Neural crest cell (in vitro differentiated cells): ENCODE data around the gene SEC14L3. TPM values are rescaled to one million over a fixed set of nuclear protein-coding genes. Genes with fewer than 3 reads are reported as not detected.

Experiments
- DNase-seq: peaks from one replicate; pipeline ENCODE4 v3.0.0; 2021; ENCODE audit warnings: low read depth, mixed read lengths, low spot score
- H3K27ac Mint-ChIP-seq: one replicate; pipeline ENCODE4 v1.8.0; 2021; ENCODE audit warnings: mild to moderate bottlenecking, mixed read lengths; ENCODE audit not compliant: unreplicated experiment
- H3K27me3 Mint-ChIP-seq: 2 replicates; pipeline ENCODE4 v1.8.0; 2021; ENCODE audit warnings: low read depth, mild to moderate bottlenecking, mixed read lengths
- H3K36me3 Mint-ChIP-seq: 2 replicates; pipeline ENCODE4 v1.8.0; 2021; ENCODE audit warnings: low read depth, mild to moderate bottlenecking, mixed read lengths
- H3K4me1 Mint-ChIP-seq: 2 replicates; pipeline ENCODE4 v1.8.0; 2021; ENCODE audit warnings: mixed read lengths
- H3K4me3 Mint-ChIP-seq: one replicate; pipeline ENCODE4 v1.8.0; 2021; ENCODE audit warnings: mild to moderate bottlenecking, mixed read lengths
- H3K9me3 Mint-ChIP-seq: 2 replicates; pipeline ENCODE4 v1.8.0; 2021; ENCODE audit warnings: mixed read lengths
- total RNA-seq: library from RNA; stranded (reverse); gene quantifications from 2 replicates; pipeline ENCODE4 v1.2.1, GENCODE V29; 2021
- TF ChIP-seq, protein P1 (sequence below): fragments of 200-600 bp; sonication (generic); conservative IDR thresholded peaks from 2 replicates; pipeline ENCODE4 v1.5.0; 2021; ENCODE audit warnings: antibody characterized with exemption, mild to moderate bottlenecking

Gene SEC14L3
- total RNA-seq, 1 donor from 2014 or later, result not detected

GRCh38 chr22:30503551-30503950 lies 31.7 kb upstream of the SEC14L3 start:
- no peaks in the 10 kb centered on the region for H3K9me3 Mint-ChIP-seq
- H3K4me3 Mint-ChIP-seq, result no peak overlapping the region
- no peaks in the 10 kb centered on the region for H3K4me1 Mint-ChIP-seq
- peaks cover 2% of the 10 kb centered on the region for H3K27me3 Mint-ChIP-seq
- H3K36me3 Mint-ChIP-seq, result no peaks in the 10 kb centered on the region
- no peak for DNase-seq
- no peak overlapping the region for H3K27ac Mint-ChIP-seq
- TF ChIP-seq, protein P1, sequence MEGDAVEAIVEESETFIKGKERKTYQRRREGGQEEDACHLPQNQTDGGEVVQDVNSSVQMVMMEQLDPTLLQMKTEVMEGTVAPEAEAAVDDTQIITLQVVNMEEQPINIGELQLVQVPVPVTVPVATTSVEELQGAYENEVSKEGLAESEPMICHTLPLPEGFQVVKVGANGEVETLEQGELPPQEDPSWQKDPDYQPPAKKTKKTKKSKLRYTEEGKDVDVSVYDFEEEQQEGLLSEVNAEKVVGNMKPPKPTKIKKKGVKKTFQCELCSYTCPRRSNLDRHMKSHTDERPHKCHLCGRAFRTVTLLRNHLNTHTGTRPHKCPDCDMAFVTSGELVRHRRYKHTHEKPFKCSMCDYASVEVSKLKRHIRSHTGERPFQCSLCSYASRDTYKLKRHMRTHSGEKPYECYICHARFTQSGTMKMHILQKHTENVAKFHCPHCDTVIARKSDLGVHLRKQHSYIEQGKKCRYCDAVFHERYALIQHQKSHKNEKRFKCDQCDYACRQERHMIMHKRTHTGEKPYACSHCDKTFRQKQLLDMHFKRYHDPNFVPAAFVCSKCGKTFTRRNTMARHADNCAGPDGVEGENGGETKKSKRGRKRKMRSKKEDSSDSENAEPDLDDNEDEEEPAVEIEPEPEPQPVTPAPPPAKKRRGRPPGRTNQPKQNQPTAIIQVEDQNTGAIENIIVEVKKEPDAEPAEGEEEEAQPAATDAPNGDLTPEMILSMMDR, result no peak

- no peaks in the 10 kb centered on the region for H3K4me1 Mint-ChIP-seq
- TF ChIP-seq, protein P1, result no peak
- no peak overlapping the region for H3K27ac Mint-ChIP-seq
- DNase-seq, result no peak
- no peaks in the 10 kb centered on the region for H3K9me3 Mint-ChIP-seq
- H3K4me3 Mint-ChIP-seq, result no peak overlapping the region
- H3K27me3 Mint-ChIP-seq, result peaks cover 6% of the 10 kb centered on the region
- no peaks in the 10 kb centered on the region for H3K36me3 Mint-ChIP-seq
These were observed 31.1 kb upstream of the SEC14L3 start for GRCh38 chr22:30502911-30503310.

GRCh38 chr22:30502153-30502552 lies 30.3 kb upstream of the SEC14L3 start:
- no peak for DNase-seq
- Mint-ChIP-seq H3K36me3 (no peaks in the 10 kb centered on the region), H3K27me3 (peaks cover 8% of the 10 kb centered on the region), H3K27ac (no peak overlapping the region), H3K9me3 (no peaks in the 10 kb centered on the region), H3K4me3 (no peak overlapping the region), H3K4me1 (no peaks in the 10 kb centered on the region)
- TF ChIP-seq, protein P1, result no peak

GRCh38 chr22:30500628-30501027 lies 28.8 kb upstream of the SEC14L3 start:
- Mint-ChIP-seq H3K27ac (no peak overlapping the region), H3K9me3 (no peaks in the 10 kb centered on the region), H3K4me3 (no peak overlapping the region), H3K4me1 (no peaks in the 10 kb centered on the region), H3K36me3 (no peaks in the 10 kb centered on the region), H3K27me3 (peaks cover 8% of the 10 kb centered on the region)
- no peak for DNase-seq
- TF ChIP-seq, protein P1, result no peak

GRCh38 chr22:30497466-30498150 lies 25.8 kb upstream of the SEC14L3 start:
- H3K4me3 Mint-ChIP-seq, result no peak overlapping the region
- H3K9me3 Mint-ChIP-seq, result no peaks in the 10 kb centered on the region
- H3K27ac Mint-ChIP-seq, result no peak overlapping the region
- peaks cover 12% of the 10 kb centered on the region for H3K27me3 Mint-ChIP-seq
- no peaks in the 10 kb centered on the region for H3K4me1 Mint-ChIP-seq
- H3K36me3 Mint-ChIP-seq, result no peaks in the 10 kb centered on the region
- TF ChIP-seq, protein P1, result no peak
- DNase-seq, result no peak
